Measurements from ENCODE around the gene SLC3A2. TPM values are rescaled to one million over a fixed set of nuclear protein-coding genes. Genes with fewer than 3 reads are reported as not detected.
"Not testable (repeated sequence)": the region's sequence is repeated elsewhere in the genome, so short reads cannot be mapped to it uniquely, and the experiment has no call there.

SLC3A2 gene
- total and polyA plus RNA-seq, 2 of the 13 experiments (the other 11 are each of a cell fraction or from before 2014, with no cell fraction given), result 213 to 226 TPM

DNA sequence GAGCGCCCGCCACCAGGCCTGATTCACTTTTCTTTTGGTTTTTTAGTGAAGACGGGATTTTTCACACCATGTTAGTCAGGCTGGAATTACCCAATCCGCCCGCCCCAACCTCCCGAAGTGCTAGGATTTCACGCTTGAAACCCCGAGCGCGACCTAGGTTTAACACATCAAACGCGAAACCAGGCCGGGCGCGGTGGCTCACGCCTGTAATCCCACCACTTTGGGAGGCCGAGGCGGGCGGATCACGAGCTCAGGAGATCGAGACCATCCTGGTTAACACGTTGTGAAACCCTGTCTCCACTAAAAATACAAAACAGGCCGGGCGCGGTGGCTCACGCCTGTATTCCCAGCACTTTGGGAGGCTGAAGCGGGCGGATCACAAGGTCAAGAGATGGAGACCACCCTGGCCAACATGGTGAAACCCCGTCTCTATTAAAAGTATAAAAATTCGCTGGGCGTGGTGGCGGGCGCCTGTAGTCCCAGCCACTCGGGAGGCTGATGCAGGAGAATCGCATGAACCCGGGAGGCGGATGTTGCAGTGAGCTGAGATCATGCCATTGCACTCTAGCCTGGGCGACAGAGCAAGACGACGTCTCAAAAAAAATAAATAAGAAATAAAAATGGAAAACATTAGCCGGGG is 39.9 kb upstream of the SLC3A2 start (continued):
- peak; percentile 40; the same call in 1 of the 2 replicates for TF ChIP-seq ZFX (CRISPR knock-in tag; IDR thresholded peaks at IDR 0.05; ENCODE audit: low read depth)
- TF ChIP-seq FOXP1 (IDR thresholded peaks at IDR 0.05), result not testable (repeated sequence)
- 0 out of 2 replicates have a peak, but pooled peaks have one; percentile 1 for TF ChIP-seq FOXP1 (CRISPR knock-in tag; IDR thresholded peaks at IDR 0.05)
- peak; percentile 60; the same call in 1 of the 2 replicates for TF ChIP-seq CEBPB (IDR thresholded peaks at IDR 0.05; ENCODE audit: borderline replicate concordance, low read depth, low read length)
- TF ChIP-seq, protein P1, sequence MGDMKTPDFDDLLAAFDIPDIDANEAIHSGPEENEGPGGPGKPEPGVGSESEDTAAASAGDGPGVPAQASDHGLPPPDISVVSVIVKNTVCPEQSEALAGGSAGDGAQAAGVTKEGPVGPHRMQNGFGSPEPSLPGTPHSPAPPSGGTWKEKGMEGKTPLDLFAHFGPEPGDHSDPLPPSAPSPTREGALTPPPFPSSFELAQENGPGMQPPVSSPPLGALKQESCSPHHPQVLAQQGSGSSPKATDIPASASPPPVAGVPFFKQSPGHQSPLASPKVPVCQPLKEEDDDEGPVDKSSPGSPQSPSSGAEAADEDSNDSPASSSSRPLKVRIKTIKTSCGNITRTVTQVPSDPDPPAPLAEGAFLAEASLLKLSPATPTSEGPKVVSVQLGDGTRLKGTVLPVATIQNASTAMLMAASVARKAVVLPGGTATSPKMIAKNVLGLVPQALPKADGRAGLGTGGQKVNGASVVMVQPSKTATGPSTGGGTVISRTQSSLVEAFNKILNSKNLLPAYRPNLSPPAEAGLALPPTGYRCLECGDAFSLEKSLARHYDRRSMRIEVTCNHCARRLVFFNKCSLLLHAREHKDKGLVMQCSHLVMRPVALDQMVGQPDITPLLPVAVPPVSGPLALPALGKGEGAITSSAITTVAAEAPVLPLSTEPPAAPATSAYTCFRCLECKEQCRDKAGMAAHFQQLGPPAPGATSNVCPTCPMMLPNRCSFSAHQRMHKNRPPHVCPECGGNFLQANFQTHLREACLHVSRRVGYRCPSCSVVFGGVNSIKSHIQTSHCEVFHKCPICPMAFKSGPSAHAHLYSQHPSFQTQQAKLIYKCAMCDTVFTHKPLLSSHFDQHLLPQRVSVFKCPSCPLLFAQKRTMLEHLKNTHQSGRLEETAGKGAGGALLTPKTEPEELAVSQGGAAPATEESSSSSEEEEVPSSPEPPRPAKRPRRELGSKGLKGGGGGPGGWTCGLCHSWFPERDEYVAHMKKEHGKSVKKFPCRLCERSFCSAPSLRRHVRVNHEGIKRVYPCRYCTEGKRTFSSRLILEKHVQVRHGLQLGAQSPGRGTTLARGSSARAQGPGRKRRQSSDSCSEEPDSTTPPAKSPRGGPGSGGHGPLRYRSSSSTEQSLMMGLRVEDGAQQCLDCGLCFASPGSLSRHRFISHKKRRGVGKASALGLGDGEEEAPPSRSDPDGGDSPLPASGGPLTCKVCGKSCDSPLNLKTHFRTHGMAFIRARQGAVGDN (CRISPR knock-in tag; IDR thresholded peaks at IDR 0.05), result peak; percentile 72
- TF ChIP-seq, protein P2, sequence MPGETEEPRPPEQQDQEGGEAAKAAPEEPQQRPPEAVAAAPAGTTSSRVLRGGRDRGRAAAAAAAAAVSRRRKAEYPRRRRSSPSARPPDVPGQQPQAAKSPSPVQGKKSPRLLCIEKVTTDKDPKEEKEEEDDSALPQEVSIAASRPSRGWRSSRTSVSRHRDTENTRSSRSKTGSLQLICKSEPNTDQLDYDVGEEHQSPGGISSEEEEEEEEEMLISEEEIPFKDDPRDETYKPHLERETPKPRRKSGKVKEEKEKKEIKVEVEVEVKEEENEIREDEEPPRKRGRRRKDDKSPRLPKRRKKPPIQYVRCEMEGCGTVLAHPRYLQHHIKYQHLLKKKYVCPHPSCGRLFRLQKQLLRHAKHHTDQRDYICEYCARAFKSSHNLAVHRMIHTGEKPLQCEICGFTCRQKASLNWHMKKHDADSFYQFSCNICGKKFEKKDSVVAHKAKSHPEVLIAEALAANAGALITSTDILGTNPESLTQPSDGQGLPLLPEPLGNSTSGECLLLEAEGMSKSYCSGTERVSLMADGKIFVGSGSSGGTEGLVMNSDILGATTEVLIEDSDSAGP (CRISPR knock-in tag; IDR thresholded peaks at IDR 0.05; ENCODE audit: borderline replicate concordance), result 0 out of 2 replicates have a peak, but pooled peaks have one; percentile 5
- TF ChIP-seq, protein P3, sequence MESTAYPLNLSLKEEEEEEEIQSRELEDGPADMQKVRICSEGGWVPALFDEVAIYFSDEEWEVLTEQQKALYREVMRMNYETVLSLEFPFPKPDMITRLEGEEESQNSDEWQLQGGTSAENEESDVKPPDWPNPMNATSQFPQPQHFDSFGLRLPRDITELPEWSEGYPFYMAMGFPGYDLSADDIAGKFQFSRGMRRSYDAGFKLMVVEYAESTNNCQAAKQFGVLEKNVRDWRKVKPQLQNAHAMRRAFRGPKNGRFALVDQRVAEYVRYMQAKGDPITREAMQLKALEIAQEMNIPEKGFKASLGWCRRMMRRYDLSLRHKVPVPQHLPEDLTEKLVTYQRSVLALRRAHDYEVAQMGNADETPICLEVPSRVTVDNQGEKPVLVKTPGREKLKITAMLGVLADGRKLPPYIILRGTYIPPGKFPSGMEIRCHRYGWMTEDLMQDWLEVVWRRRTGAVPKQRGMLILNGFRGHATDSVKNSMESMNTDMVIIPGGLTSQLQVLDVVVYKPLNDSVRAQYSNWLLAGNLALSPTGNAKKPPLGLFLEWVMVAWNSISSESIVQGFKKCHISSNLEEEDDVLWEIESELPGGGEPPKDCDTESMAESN (CRISPR knock-in tag; conservative IDR thresholded peaks at IDR 0.05), result 0 out of 2 replicates have a peak, but pooled peaks have one; percentile 8
- 0 out of 2 replicates have a peak, but pooled peaks have one; percentile 26 for TF ChIP-seq GLI4 (CRISPR knock-in tag; IDR thresholded peaks at IDR 0.05; ENCODE audit: borderline replicate concordance)
- TF ChIP-seq PITX1 (CRISPR knock-in tag; IDR thresholded peaks at IDR 0.05), result 0 out of 2 replicates have a peak, but pooled peaks have one; percentile 37
- TF ChIP-seq CBX5 (CRISPR knock-in tag; IDR thresholded peaks at IDR 0.05; ENCODE audit: borderline replicate concordance), result 0 out of 2 replicates have a peak, but pooled peaks have one; percentile 21
- peak; percentile 26; the same call in 1 of the 2 replicates for TF ChIP-seq TBX3 (IDR thresholded peaks at IDR 0.05; ENCODE audit: borderline replicate concordance)
- TF ChIP-seq GZF1 (CRISPR knock-in tag; IDR thresholded peaks at IDR 0.05), result 0 out of 2 replicates have a peak, but pooled peaks have one; percentile 28
- TF ChIP-seq SALL1 (CRISPR knock-in tag; IDR thresholded peaks at IDR 0.05), result peak; percentile 8; the same call in 1 of the 2 replicates
- TF ChIP-seq, protein P4, sequence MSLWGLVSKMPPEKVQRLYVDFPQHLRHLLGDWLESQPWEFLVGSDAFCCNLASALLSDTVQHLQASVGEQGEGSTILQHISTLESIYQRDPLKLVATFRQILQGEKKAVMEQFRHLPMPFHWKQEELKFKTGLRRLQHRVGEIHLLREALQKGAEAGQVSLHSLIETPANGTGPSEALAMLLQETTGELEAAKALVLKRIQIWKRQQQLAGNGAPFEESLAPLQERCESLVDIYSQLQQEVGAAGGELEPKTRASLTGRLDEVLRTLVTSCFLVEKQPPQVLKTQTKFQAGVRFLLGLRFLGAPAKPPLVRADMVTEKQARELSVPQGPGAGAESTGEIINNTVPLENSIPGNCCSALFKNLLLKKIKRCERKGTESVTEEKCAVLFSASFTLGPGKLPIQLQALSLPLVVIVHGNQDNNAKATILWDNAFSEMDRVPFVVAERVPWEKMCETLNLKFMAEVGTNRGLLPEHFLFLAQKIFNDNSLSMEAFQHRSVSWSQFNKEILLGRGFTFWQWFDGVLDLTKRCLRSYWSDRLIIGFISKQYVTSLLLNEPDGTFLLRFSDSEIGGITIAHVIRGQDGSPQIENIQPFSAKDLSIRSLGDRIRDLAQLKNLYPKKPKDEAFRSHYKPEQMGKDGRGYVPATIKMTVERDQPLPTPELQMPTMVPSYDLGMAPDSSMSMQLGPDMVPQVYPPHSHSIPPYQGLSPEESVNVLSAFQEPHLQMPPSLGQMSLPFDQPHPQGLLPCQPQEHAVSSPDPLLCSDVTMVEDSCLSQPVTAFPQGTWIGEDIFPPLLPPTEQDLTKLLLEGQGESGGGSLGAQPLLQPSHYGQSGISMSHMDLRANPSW (CRISPR knock-in tag; IDR thresholded peaks at IDR 0.05; ENCODE audit: borderline replicate concordance), result peak; percentile 11; the same call in 1 of the 2 replicates
- TF ChIP-seq, protein P5, sequence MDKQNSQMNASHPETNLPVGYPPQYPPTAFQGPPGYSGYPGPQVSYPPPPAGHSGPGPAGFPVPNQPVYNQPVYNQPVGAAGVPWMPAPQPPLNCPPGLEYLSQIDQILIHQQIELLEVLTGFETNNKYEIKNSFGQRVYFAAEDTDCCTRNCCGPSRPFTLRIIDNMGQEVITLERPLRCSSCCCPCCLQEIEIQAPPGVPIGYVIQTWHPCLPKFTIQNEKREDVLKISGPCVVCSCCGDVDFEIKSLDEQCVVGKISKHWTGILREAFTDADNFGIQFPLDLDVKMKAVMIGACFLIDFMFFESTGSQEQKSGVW (CRISPR knock-in tag; IDR thresholded peaks at IDR 0.05; ENCODE audit: borderline replicate concordance), result 0 out of 2 replicates have a peak, but pooled peaks have one; percentile 66
- peak; percentile 31; the same call in 1 of the 2 replicates for TF ChIP-seq SP4 (CRISPR knock-in tag; IDR thresholded peaks at IDR 0.05)
